ENCODE measurements around the gene UBR3.

The UBR3 gene

GRCh38 chr2:170054997-170055396 lies 227.7 kb downstream of the UBR3 start:
- no peak overlapping the region for H3K27ac ChIP-seq (ENCODE audit: low read depth in 2 of 2, low read length in 2 of 2)
- H3K36me3 ChIP-seq (ENCODE audit: control insufficient read depth in 2 of 2, insufficient read depth in 2 of 2, low read length in 2 of 2): peaks cover 6 to 8% of the 10 kb centered on the region in 2 donors
- H3K4me3 ChIP-seq (ENCODE audit: low read length in 2 of 2): no peak overlapping the region
- H3K9ac ChIP-seq (ENCODE audit: low read depth in 1 of 2, low read length in 2 of 2): no peak overlapping the region
- H3K9me3 ChIP-seq (ENCODE audit: control insufficient read depth in 2 of 2, low read length in 2 of 2): no peaks in the 10 kb centered on the region
- H3K4me1 ChIP-seq (ENCODE audit: control insufficient read depth in 2 of 2, insufficient read depth in 2 of 2, low read length in 2 of 2): no peaks in the 10 kb centered on the region
- no peaks in the 10 kb centered on the region for H3K27me3 ChIP-seq (ENCODE audit: control insufficient read depth in 2 of 2, insufficient read depth in 2 of 2, low read length in 2 of 2)

GRCh38 chr2:170056900-170057299 lies 229.6 kb downstream of the UBR3 start:
- no peak overlapping the region for H3K9ac ChIP-seq (ENCODE audit: low read depth in 1 of 2, low read length in 2 of 2)
- H3K36me3 ChIP-seq (ENCODE audit: control insufficient read depth in 2 of 2, insufficient read depth in 2 of 2, low read length in 2 of 2): peaks cover 6 to 14% of the 10 kb centered on the region in 2 donors
- no peak overlapping the region for H3K27ac ChIP-seq (ENCODE audit: low read depth in 2 of 2, low read length in 2 of 2)

GRCh38 chr2:170063456-170064235 lies 236.4 kb downstream of the UBR3 start:
- H3K36me3 ChIP-seq (ENCODE audit: control insufficient read depth in 2 of 2, insufficient read depth in 2 of 2, low read length in 2 of 2): peaks cover 3 to 13% of the 10 kb centered on the region in 2 donors
- H3K9me3 ChIP-seq (ENCODE audit: control insufficient read depth in 2 of 2, low read length in 2 of 2): no peaks in the 10 kb centered on the region
- no peaks in the 10 kb centered on the region for H3K27me3 ChIP-seq (ENCODE audit: control insufficient read depth in 2 of 2, insufficient read depth in 2 of 2, low read length in 2 of 2)
- no peak overlapping the region for H3K27ac ChIP-seq (ENCODE audit: low read depth in 2 of 2, low read length in 2 of 2)
- no peaks in the 10 kb centered on the region for H3K4me1 ChIP-seq (ENCODE audit: control insufficient read depth in 2 of 2, insufficient read depth in 2 of 2, low read length in 2 of 2)
- no peak overlapping the region for H3K9ac ChIP-seq (ENCODE audit: low read depth in 1 of 2, low read length in 2 of 2)
- H3K4me3 ChIP-seq (ENCODE audit: low read length in 2 of 2): no peak overlapping the region

More at GRCh38 chr2:170056900-170057299, 229.6 kb downstream of the UBR3 start:
- H3K27me3 ChIP-seq (ENCODE audit: control insufficient read depth in 2 of 2, insufficient read depth in 2 of 2, low read length in 2 of 2): no peaks in the 10 kb centered on the region
- no peaks in the 10 kb centered on the region for H3K9me3 ChIP-seq (ENCODE audit: control insufficient read depth in 2 of 2, low read length in 2 of 2)
- H3K4me1 ChIP-seq (ENCODE audit: control insufficient read depth in 2 of 2, insufficient read depth in 2 of 2, low read length in 2 of 2): no peaks in the 10 kb centered on the region
- H3K4me3 ChIP-seq (ENCODE audit: low read length in 2 of 2): no peak overlapping the region

DNA sequence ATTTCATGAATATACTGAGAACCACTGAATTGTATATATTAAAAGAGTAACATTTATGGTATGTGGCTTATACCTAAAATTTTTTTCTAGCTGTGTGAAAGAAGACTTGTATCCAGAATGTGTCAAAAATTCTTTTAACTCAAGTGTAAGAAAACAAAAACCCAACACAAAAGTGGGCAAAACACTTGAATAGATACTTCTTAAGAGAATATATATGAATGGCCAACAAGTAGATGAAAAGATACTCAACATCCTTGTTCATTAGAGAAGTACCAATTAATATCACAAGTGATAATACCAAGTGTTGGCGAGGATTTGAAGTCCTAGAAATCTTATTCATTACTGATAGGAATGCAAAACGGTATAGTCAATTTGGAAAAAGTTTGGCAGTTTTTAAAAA lies 243.5 kb downstream of the UBR3 start:
- H3K9ac ChIP-seq (ENCODE audit: low read depth in 1 of 2, low read length in 2 of 2): no peak overlapping the region
- H3K36me3 ChIP-seq (ENCODE audit: control insufficient read depth in 2 of 2, insufficient read depth in 2 of 2, low read length in 2 of 2): peaks cover 3 to 14% of the 10 kb centered on the region in 2 donors
- no peaks in the 10 kb centered on the region for H3K27me3 ChIP-seq (ENCODE audit: control insufficient read depth in 2 of 2, insufficient read depth in 2 of 2, low read length in 2 of 2)
- no peaks in the 10 kb centered on the region for H3K4me1 ChIP-seq (ENCODE audit: control insufficient read depth in 2 of 2, insufficient read depth in 2 of 2, low read length in 2 of 2)
- H3K4me3 ChIP-seq (ENCODE audit: low read length in 2 of 2): no peak overlapping the region
- no peak overlapping the region for H3K27ac ChIP-seq (ENCODE audit: low read depth in 2 of 2, low read length in 2 of 2)
- H3K9me3 ChIP-seq (ENCODE audit: control insufficient read depth in 2 of 2, low read length in 2 of 2): no peaks in the 10 kb centered on the region

- H3K27ac ChIP-seq (ENCODE audit: low read depth in 2 of 2, low read length in 2 of 2): no peak overlapping the region
- H3K27me3 ChIP-seq (ENCODE audit: control insufficient read depth in 2 of 2, insufficient read depth in 2 of 2, low read length in 2 of 2): no peaks in the 10 kb centered on the region
- H3K36me3 ChIP-seq (ENCODE audit: control insufficient read depth in 2 of 2, insufficient read depth in 2 of 2, low read length in 2 of 2): peaks cover 0 to 18% of the 10 kb centered on the region in 2 donors
- no peaks in the 10 kb centered on the region for H3K4me1 ChIP-seq (ENCODE audit: control insufficient read depth in 2 of 2, insufficient read depth in 2 of 2, low read length in 2 of 2)
- H3K4me3 ChIP-seq (ENCODE audit: low read length in 2 of 2): no peak overlapping the region
- no peaks in the 10 kb centered on the region for H3K9me3 ChIP-seq (ENCODE audit: control insufficient read depth in 2 of 2, low read length in 2 of 2)
- H3K9ac ChIP-seq (ENCODE audit: low read depth in 1 of 2, low read length in 2 of 2): no peak overlapping the region
These were observed 246.0 kb downstream of the UBR3 start for GRCh38 chr2:170073288-170073687.

- no peak overlapping the region for H3K27ac ChIP-seq (ENCODE audit: low read depth in 2 of 2, low read length in 2 of 2)
- peaks cover 4 to 16% of the 10 kb centered on the region in 2 donors for H3K36me3 ChIP-seq (ENCODE audit: control insufficient read depth in 2 of 2, insufficient read depth in 2 of 2, low read length in 2 of 2)
- H3K4me1 ChIP-seq (ENCODE audit: control insufficient read depth in 2 of 2, insufficient read depth in 2 of 2, low read length in 2 of 2): no peaks in the 10 kb centered on the region
- no peaks in the 10 kb centered on the region for H3K27me3 ChIP-seq (ENCODE audit: control insufficient read depth in 2 of 2, insufficient read depth in 2 of 2, low read length in 2 of 2)
- no peak overlapping the region for H3K4me3 ChIP-seq (ENCODE audit: low read length in 2 of 2)
- H3K9ac ChIP-seq (ENCODE audit: low read depth in 1 of 2, low read length in 2 of 2): no peak overlapping the region
- no peaks in the 10 kb centered on the region for H3K9me3 ChIP-seq (ENCODE audit: control insufficient read depth in 2 of 2, low read length in 2 of 2)
These were observed 248.9 kb downstream of the UBR3 start for GRCh38 chr2:170076189-170076588.

- Histone ChIP-seq H3K4me1 (ENCODE audit: control insufficient read depth in 2 of 2, insufficient read depth in 2 of 2, low read length in 2 of 2) (no peaks in the 10 kb centered on the region), H3K27me3 (ENCODE audit: control insufficient read depth in 2 of 2, insufficient read depth in 2 of 2, low read length in 2 of 2) (no peaks in the 10 kb centered on the region), H3K9me3 (ENCODE audit: control insufficient read depth in 2 of 2, low read length in 2 of 2) (no peaks in the 10 kb centered on the region), H3K27ac (ENCODE audit: low read depth in 2 of 2, low read length in 2 of 2) (no peak overlapping the region), H3K9ac (ENCODE audit: low read depth in 1 of 2, low read length in 2 of 2) (no peak overlapping the region), H3K4me3 (ENCODE audit: low read length in 2 of 2) (no peak overlapping the region), H3K36me3 (ENCODE audit: control insufficient read depth in 2 of 2, insufficient read depth in 2 of 2, low read length in 2 of 2) (peaks cover 10 to 14% of the 10 kb centered on the region in 2 donors)
These were observed 250.7 kb downstream of the UBR3 start for GRCh38 chr2:170077830-170078569.

DNA sequence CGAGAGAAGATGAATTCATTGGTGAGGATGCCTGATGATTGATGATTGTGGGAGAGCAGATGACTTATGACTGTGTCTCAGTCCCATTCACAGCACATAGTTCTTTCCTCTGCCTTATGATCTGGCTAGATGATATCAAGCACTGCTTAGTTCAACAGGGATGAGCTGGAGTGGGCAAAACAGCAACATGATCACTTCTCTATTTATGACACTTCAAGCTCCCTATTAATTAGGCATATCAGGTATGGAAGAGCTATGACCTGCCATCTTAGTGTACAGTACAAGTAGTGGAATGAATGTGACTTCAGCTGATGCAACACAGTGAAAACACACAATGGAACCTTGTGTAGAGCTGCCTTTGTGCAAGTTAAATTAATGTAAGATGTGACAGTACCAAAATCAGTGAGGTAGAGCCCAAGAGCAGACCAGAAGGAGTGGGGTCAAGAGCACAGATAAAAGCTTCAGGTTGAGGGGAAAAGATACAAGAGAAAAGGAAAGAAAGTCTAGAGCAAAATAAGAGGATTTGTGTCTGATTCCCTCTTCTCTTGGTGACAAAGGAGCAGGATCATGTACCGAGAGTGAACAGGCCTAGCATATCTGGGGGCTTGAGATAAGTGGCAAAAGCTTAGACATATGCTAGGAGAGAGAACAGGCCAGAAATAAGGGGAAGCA lies 257.7 kb downstream of the UBR3 start:
- Histone ChIP-seq H3K27ac (ENCODE audit: low read depth in 2 of 2, low read length in 2 of 2) (no peak overlapping the region), H3K9me3 (ENCODE audit: control insufficient read depth in 2 of 2, low read length in 2 of 2) (no peaks in the 10 kb centered on the region), H3K9ac (ENCODE audit: low read depth in 1 of 2, low read length in 2 of 2) (no peak overlapping the region), H3K4me1 (ENCODE audit: control insufficient read depth in 2 of 2, insufficient read depth in 2 of 2, low read length in 2 of 2) (no peaks in the 10 kb centered on the region), H3K27me3 (ENCODE audit: control insufficient read depth in 2 of 2, insufficient read depth in 2 of 2, low read length in 2 of 2) (no peaks in the 10 kb centered on the region), H3K36me3 (ENCODE audit: control insufficient read depth in 2 of 2, insufficient read depth in 2 of 2, low read length in 2 of 2) (peaks cover 3 to 8% of the 10 kb centered on the region in 2 donors), H3K4me3 (ENCODE audit: low read length in 2 of 2) (no peak overlapping the region)

GRCh38 chr2:170086117-170086688 lies 258.9 kb downstream of the UBR3 start:
- H3K36me3 ChIP-seq (ENCODE audit: control insufficient read depth in 2 of 2, insufficient read depth in 2 of 2, low read length in 2 of 2): peaks cover 0 to 6% of the 10 kb centered on the region in 2 donors
- H3K27ac ChIP-seq (ENCODE audit: low read depth in 2 of 2, low read length in 2 of 2): no peak overlapping the region
- no peak overlapping the region for H3K4me3 ChIP-seq (ENCODE audit: low read length in 2 of 2)
- H3K27me3 ChIP-seq (ENCODE audit: control insufficient read depth in 2 of 2, insufficient read depth in 2 of 2, low read length in 2 of 2): no peaks in the 10 kb centered on the region
- no peaks in the 10 kb centered on the region for H3K9me3 ChIP-seq (ENCODE audit: control insufficient read depth in 2 of 2, low read length in 2 of 2)
- H3K9ac ChIP-seq (ENCODE audit: low read depth in 1 of 2, low read length in 2 of 2): no peak overlapping the region
- no peaks in the 10 kb centered on the region for H3K4me1 ChIP-seq (ENCODE audit: control insufficient read depth in 2 of 2, insufficient read depth in 2 of 2, low read length in 2 of 2)

Data from mucosa of rectum (tissue), 2 donors.